GM23248 (cell line): Measurements from ENCODE around the gene RBM48. TPM values are rescaled to one million over a fixed set of nuclear protein-coding genes. Genes with fewer than 3 reads are reported as not detected.
"Not testable (repeated sequence)": the region's sequence is repeated elsewhere in the genome, so short reads cannot be mapped to it uniquely, and the experiment has no call there.

Experiments used
- DNase-seq: peaks from one replicate; pipeline ENCODE4 v3.0.0-alpha.2; 2015
- H2AFZ ChIP-seq: fragments of 200-600 bp; sonication (generic); 2 replicates; pipeline ENCODE4 v1.6.1; 2016; ENCODE audit warnings: antibody characterized with exemption
- H3F3A ChIP-seq: fragments of 200-600 bp; sonication (generic); 2 replicates; pipeline ENCODE4 v1.6.1; 2016; ENCODE audit warnings: mild to moderate bottlenecking, antibody characterized with exemption, mixed run types; ENCODE audit not compliant: insufficient read depth
- H3K27ac ChIP-seq: fragments of 200-600 bp; sonication (generic); 2 replicates; pipeline ENCODE4 v1.5.1; 2016; ENCODE audit warnings: mild to moderate bottlenecking
- H3K27me3 ChIP-seq: fragments of 200-600 bp; sonication (generic); replicated peaks from 2 replicates; pipeline ENCODE4 v1.6.1; 2016; ENCODE audit warnings: mild to moderate bottlenecking; ENCODE audit not compliant: insufficient read depth
- H3K36me3 ChIP-seq: fragments of 200-600 bp; sonication (generic); 2 replicates; pipeline ENCODE4 v1.6.1; 2016; ENCODE audit warnings: low read depth, mild to moderate bottlenecking
- H3K4me1 ChIP-seq: fragments of 200-600 bp; sonication (generic); 2 replicates; pipeline ENCODE4 v1.6.1; 2016; ENCODE audit warnings: mild to moderate bottlenecking; ENCODE audit not compliant: insufficient read depth
- H3K4me2 ChIP-seq: fragments of 200-600 bp; sonication (generic); one replicate; pipeline ENCODE4 v1.6.1; 2016; ENCODE audit warnings: mild to moderate bottlenecking; ENCODE audit not compliant: unreplicated experiment
- H3K4me3 ChIP-seq: fragments of 200-600 bp; sonication (generic); 2 replicates; pipeline ENCODE4 v1.5.1; 2016; ENCODE audit warnings: mild to moderate bottlenecking
- H3K79me2 ChIP-seq: fragments of 200-600 bp; sonication (generic); 2 replicates; pipeline ENCODE4 v1.6.1; 2016; ENCODE audit warnings: mild to moderate bottlenecking; ENCODE audit not compliant: insufficient read depth
- H3K9ac ChIP-seq: fragments of 200-600 bp; sonication (generic); 2 replicates; pipeline ENCODE4 v1.6.1; 2016; ENCODE audit warnings: mild to moderate bottlenecking
- H3K9me2 ChIP-seq: fragments of 200-600 bp; sonication (generic); 2 replicates; pipeline ENCODE4 v1.6.1; 2016; ENCODE audit warnings: mixed run types, mild to moderate bottlenecking, moderate library complexity; ENCODE audit not compliant: insufficient read depth
- H3K9me3 ChIP-seq: fragments of 200-600 bp; sonication (generic); one replicate; pipeline ENCODE4 v1.6.1; 2017; ENCODE audit warnings: low read depth
- H4K20me1 ChIP-seq: fragments of 200-600 bp; sonication (generic); 2 replicates; pipeline ENCODE4 v1.6.0; 2016; ENCODE audit not compliant: insufficient read depth
- EZH2 ChIP-seq: fragments of 200-600 bp; sonication (generic); IDR thresholded peaks from 2 replicates; pipeline ENCODE4 v1.6.1; 2018; ENCODE audit warnings: antibody characterized with exemption, mild to moderate bottlenecking; ENCODE audit not compliant: insufficient read depth, poor library complexity, severe bottlenecking
- EZH2phosphoT487 ChIP-seq: fragments of 200-600 bp; sonication (generic); IDR thresholded peaks from 2 replicates; pipeline ENCODE4 v1.6.1; 2018; ENCODE audit warnings: antibody characterized with exemption, moderate library complexity, mild to moderate bottlenecking, low read depth; ENCODE audit not compliant: insufficient read depth
- WGBS, 2 experiments: methylation state at CpG; one replicate each; pipeline ENCODE4 v1.1.6; 2015 to 2017; ENCODE audit warnings: low lambda C conversion rate in 2 of 2, low coverage in 1 of 2; ENCODE audit errors: missing lambda C conversion rate in 2 of 2; 5-methylcytosine and 5-hydroxymethylcytosine counted together
- in situ Hi-C: fragments of 300-500 bp; cut with MboI; formaldehyde crosslinking; loops from 2 replicates; pipeline ENCODE4 v1.15.0; 2020
- polyA plus RNA-seq: library from polyadenylated mRNA; unstranded; fragments of >200 nt; fragmentation: Nextera tagmentation; extraction: Ambion mirVana; gene quantifications from 2 replicates; pipeline ENCODE4 v1.2.1, GENCODE V29; 2016
- total RNA-seq: library from RNA; depleted of rRNA; stranded (reverse); fragments of >200 nt; shearing (Covaris generic); gene quantifications from 2 replicates; pipeline ENCODE4 v1.2.3, GENCODE V29; 2014; rRNA removed

The RBM48 gene
- 6.2 and 12.8 TPM in 2 replicates for total RNA-seq
- 12.9 and 13.4 TPM in 2 replicates for polyA plus RNA-seq

DNA sequence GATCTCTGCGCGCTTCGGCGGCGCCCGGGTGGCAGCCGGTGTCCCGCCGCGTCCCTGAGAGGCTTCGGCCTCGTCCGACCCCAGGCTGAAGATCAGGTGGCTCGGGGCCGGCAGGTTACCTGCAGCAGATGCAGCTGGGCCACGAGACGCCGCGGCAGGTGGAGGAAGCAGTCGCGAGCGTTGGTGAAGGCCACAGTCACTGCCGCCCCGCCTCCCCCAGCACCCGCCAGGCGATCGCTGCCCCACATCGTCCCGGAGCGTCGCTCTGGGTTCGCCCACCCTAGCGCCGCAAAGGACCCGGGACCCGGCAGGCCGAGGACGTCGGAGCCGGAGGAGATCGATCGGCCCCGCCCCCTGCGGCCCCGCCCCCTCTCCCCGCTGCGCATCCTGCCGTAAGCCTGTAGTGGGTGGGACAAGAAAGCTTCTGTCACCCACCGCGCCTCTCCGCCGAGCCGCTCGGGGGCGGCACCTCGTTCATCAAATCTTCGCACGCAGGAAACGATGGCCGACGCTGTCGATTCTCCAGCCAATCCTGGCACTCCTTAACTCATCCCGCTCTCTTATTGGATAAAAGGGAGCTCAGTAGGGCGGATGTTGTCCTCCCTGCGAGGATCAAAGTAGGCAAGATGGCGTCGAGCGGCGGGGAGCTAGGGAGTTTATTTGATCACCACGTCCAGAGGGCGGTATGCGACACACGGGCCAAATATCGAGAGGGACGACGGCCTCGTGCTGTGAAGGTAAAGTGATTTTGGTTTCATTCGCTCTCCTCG, at the start of gene RBM48, which contains the start of gene PEX1:
TSS of gene RBM48 (plus strand) at position 608 of the 770 bp plus-strand sequence. CDS start at position 627, 19 bp downstream.
TSS of gene PEX1 (minus strand) at position 333 of the 770 bp plus-strand sequence. CDS start at position 248, 85 bp downstream.
- peak; percentile 100 for DNase-seq
- H3K9me2 ChIP-seq, result no peaks in the 10 kb centered on the region
- H3K27ac ChIP-seq, result peak within 1 kb of the TSS; percentile 76
- peak within 1 kb of the TSS; percentile 93 for H3K9ac ChIP-seq
- peak within 1 kb of the TSS; percentile 95 for H3K4me3 ChIP-seq
- WGBS, 2 experiments, result 1% methylated on average over 65 to 79 of the region's 79 CpGs
- peak within 1 kb of the TSS; percentile 93 for H3K4me2 ChIP-seq
- no peaks in the 10 kb centered on the region for H4K20me1 ChIP-seq
- in situ Hi-C loops, result no loop called here
- peaks cover 14% of the 10 kb centered on the region for H3K4me1 ChIP-seq
- no peaks in the 10 kb centered on the region for H3K9me3 ChIP-seq
- H2AFZ ChIP-seq, result peak within 1 kb of the TSS; percentile 94
- TF ChIP-seq EZH2phosphoT487 (no peak), EZH2 (no peak)
- peaks cover 74% of the 10 kb centered on the region for H3K79me2 ChIP-seq
- H3F3A ChIP-seq, result 0 out of 2 replicates have a peak, but pooled peaks cover 5% of the 10 kb centered on the region
- H3K27me3 ChIP-seq, result no peaks in the 10 kb centered on the region
- peaks cover 21% of the 10 kb centered on the region; the same call in 1 of the 2 replicates for H3K36me3 ChIP-seq

DNA sequence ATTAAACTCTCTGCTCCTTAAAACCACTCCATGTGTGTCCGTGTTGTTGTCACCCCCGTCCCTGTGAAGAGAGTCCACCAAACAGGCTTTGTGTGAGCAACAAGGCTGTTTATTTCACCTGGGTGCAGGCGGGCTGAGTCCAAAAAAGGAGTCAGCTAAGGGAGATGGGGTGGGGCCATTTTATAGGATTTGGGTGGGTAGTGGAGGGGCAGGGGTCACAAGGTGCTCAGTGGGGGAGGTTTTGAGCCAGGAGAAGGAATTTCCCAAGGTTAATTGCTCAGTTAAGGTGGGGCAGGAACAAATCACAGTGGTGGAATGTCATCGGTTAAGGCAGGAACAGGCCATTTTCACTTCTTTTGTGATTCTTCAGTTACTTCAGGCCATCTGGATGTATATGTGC, 49.4 kb upstream of the RBM48 start:
- H3K4me3 ChIP-seq, H3K27me3 ChIP-seq, H2AFZ ChIP-seq, H3K27ac ChIP-seq, H3K79me2 ChIP-seq, H3F3A ChIP-seq, H3K4me2 ChIP-seq, H4K20me1 ChIP-seq, H3K9ac ChIP-seq, H3K9me2 ChIP-seq, H3K9me3 ChIP-seq, in situ Hi-C loops, H3K36me3 ChIP-seq, DNase-seq, H3K4me1 ChIP-seq: not testable (repeated sequence)
- 84 to 89% methylated on average over 4 of the region's 4 CpGs for WGBS, 2 experiments

DNA sequence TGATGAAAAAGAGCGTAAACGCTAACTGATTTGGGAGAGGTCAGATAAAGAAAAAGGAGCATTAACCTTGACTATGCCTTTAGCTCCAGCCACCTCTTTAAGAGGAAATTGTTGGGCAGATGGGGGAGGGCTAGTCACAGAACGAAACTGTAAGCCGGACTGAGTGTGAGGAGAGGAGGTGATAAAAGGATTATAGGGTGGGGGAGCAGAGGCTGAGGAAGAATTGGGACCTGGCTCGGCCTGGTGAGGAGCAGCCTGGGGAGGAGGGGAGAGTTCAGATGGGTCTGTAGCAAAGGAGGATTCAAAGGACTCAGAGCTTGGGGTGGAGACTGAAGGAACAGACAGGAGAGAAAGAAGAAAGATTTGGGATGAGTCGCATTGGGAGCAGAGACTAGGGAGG, 45.0 kb upstream of the RBM48 start:
- H4K20me1 ChIP-seq, H3K27me3 ChIP-seq, DNase-seq, H3K4me1 ChIP-seq, H3K79me2 ChIP-seq, in situ Hi-C loops, H3K4me3 ChIP-seq, H3F3A ChIP-seq, H3K27ac ChIP-seq, H2AFZ ChIP-seq, H3K9me3 ChIP-seq, H3K9me2 ChIP-seq, H3K4me2 ChIP-seq, H3K9ac ChIP-seq: not testable (repeated sequence)
- peaks cover 18% of the 10 kb centered on the region for H3K36me3 ChIP-seq
- 67 to 70% methylated on average over 6 of the region's 6 CpGs for WGBS, 2 experiments

DNA sequence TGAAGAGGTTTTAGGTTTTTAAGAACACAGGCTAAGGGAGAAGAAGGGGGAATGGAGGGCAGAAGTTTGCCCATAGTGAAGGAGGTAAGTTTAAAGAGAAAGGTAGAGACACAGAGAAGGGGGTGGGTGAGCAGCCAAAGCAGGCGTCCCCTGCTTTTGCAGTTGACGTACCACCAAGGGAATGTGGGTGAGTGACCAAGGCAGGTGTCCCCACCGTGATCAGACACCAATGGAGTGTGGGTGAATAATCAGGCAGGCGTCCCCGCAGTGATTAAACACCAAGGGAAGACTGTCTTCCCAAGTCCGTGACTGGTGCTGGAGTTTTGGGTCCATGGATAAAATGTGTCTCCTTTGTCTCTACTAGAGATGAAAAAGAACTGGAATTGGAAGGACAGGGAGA, 44.4 kb upstream of the RBM48 start:
- H3K27ac ChIP-seq, H4K20me1 ChIP-seq, H3K4me3 ChIP-seq, H3K4me2 ChIP-seq, H3K4me1 ChIP-seq, H3K9ac ChIP-seq, H3K27me3 ChIP-seq, H3K9me2 ChIP-seq, in situ Hi-C loops, H2AFZ ChIP-seq, H3F3A ChIP-seq, H3K79me2 ChIP-seq, H3K9me3 ChIP-seq, DNase-seq: not testable (repeated sequence)
- H3K36me3 ChIP-seq, result peaks cover 24% of the 10 kb centered on the region
- WGBS, 2 experiments, result 91 to 98% methylated on average over 6 of the region's 6 CpGs
